Uterus (tissue), 2 donors: Measurements from ENCODE around the gene NSD1.

Experiments used
- POLR2A ChIP-seq, 2 donors: fragments of 450-650 bp; IDR thresholded peaks; one replicate each; pipeline ENCODE4 v1.6.1; 2016; ENCODE audit warnings: antibody characterized with exemption in 2 of 2, mild to moderate bottlenecking in 1 of 2, moderate library complexity in 1 of 2
- TF ChIP-seq, protein P1 (sequence below), 4 experiments: fragments of 200-600 bp in 2 of 4; fragments of 450-650 bp in 2 of 4; sonication (generic) in 2 of 4; IDR thresholded peaks; one replicate each; pipeline ENCODE4 v1.5.1; 2016 to 2019; ENCODE audit warnings: antibody characterized with exemption in 4 of 4, mild to moderate bottlenecking in 2 of 4, moderate library complexity in 1 of 4

DNA sequence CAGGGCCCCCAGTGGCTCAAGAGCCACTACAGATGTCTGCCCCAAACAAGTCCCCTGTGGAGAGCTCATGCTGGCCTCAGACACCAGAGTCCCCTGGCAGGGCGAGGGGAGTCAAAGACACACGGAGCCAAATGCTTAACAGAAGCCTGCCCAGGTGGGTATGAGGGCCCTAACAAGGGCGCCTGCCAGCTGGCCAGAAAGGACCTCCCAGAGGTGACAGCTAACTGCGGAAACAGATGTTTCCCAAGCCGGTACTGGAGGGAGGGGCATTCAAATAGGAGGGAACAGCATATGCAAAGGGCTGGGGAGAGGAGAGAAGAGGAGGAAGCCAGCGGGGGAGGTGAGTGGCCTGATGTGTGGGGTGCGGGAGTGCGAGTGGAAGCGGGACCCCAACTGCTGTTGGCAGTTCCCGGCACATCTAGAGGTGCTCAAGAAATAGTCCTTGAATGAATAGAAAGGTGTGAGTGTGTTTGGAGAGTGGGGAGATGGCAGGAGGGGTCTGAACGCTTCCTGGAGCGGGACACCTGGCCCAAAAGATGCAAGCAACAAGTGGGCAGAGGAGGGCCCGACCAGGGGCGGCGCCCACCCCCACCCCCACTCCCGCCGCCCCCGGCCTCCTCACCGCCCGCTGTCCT, 177.3 kb downstream of the NSD1 start:
- TF ChIP-seq, protein P1, sequence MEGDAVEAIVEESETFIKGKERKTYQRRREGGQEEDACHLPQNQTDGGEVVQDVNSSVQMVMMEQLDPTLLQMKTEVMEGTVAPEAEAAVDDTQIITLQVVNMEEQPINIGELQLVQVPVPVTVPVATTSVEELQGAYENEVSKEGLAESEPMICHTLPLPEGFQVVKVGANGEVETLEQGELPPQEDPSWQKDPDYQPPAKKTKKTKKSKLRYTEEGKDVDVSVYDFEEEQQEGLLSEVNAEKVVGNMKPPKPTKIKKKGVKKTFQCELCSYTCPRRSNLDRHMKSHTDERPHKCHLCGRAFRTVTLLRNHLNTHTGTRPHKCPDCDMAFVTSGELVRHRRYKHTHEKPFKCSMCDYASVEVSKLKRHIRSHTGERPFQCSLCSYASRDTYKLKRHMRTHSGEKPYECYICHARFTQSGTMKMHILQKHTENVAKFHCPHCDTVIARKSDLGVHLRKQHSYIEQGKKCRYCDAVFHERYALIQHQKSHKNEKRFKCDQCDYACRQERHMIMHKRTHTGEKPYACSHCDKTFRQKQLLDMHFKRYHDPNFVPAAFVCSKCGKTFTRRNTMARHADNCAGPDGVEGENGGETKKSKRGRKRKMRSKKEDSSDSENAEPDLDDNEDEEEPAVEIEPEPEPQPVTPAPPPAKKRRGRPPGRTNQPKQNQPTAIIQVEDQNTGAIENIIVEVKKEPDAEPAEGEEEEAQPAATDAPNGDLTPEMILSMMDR (IDR thresholded peaks at IDR 0.05), result no peak
- TF ChIP-seq POLR2A (IDR thresholded peaks at IDR 0.05), result no peak
